ENCODE data around the gene NOL4L. TPM values are rescaled to one million over a fixed set of nuclear protein-coding genes. Genes with fewer than 3 reads are reported as not detected.

NOL4L gene
- 17.8 and 34.3 TPM in 2 replicates for total RNA-seq (2014; rRNA removed; shearing (Covaris generic))

DNA sequence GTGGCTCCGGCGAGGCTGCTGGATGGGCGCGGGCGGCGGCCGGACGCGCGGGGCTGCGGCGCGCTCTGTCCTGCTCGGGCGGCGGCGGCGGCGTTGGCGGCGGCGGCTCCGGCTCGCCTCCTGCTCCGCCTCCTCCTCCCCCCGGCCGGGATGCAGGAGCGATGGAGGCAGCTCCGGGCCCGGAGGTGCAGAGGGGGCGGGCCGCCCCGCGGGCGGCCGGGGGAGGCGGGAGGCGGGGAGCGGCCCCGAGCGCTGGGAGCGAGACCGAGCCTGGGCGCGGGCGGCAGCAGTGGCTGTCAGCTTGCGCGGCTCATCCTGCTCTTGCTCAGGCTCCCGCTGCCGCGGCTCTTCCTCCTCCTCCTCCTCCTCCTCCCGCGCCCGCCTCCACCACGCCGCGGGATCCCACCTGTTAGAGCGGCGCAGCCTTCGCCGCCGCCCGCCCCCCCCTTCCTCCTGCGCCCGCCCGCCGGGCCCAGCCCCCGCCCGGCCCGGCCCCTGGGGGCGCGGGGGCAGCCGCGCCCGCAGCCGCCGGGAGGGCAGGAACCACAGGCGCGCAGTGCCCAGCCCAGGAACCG, at the start of gene NOL4L:
NOL4L (minus strand) TSS at position 323 of the 575 bp plus-strand sequence. CDS start 443 bp downstream, outside the sequence.
- DNase-seq (ENCODE audit: low spot score): no peak

DNA sequence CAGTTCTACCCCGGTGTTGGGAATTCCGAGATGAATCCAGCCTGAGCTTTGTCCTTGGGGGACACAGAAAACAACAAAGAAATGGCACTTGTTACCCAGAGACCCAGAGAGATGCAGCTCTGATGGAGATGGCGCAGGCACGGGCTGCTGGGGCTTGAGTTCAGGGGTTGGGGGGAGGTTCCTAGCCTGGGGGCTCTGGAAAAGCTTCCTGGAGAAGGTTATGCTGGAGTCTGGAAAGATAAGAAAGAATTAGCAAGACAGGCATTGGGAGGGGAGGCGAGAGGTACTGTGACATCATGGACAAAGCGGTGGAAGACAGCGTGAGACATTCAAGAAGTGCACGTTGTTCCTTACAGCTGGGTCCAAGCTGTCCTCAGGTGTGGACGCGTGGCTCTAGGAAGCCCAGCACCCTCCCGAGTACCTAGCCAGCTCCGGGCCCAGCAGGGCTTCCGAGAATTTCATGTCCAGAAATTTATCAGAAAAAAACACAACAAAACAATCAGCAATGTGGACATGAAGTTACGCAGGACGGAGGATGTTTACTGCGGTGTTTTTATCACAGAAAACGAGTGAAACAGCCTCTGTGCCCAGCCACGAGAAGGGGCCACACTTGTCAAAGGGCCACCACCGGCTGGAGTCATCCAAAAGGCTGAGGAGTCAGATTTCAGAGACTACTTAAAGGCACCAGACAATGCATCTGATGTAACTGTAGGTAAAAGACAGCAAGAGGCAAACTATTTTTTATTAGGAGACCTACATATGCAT, 49.1 kb upstream of the NOL4L start:
- no peak for DNase-seq (ENCODE audit: low spot score)

DNA sequence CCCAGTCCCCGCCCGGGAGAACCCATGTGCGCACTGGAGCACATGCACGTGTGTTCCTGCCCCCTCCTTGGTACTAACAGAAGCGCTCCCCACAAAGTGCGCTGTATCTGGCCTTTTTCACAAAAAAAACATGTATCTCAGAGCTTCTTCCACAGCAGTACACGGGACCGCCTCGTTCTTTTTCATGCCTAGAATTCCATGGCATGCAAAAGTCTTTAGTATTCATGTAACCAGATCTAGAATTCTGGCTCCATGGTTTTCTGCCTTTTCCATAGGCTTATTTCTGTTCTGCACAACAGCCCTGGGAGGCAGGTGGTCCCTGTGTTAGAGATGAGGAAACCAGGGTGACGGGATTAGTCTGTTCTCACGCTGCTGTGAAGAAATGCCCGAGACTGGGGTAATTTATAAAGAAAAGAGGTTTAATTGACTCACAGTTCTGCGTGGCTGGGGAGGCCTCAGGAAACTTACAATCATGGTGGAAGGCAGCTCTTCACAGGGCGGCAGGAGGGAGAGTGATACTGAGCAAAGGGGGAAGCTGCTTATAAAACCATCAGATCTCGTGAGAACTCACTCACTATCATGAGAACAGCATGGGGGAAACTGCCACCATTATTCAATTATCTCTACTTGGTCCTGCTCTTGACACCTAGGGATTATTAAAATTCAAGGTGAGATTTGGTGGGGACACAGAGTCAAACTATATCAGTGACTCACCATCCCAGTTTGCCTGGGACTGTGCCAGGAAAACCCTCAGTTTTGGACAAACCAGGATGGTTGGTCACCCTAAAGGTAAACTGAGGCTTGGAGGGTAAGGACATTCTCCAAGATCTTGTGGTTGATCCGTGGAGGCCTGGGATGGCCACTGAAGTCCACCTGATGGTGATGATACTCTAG, 47.6 kb upstream of the NOL4L start:
- DNase-seq (ENCODE audit: low spot score): no peak

DNA sequence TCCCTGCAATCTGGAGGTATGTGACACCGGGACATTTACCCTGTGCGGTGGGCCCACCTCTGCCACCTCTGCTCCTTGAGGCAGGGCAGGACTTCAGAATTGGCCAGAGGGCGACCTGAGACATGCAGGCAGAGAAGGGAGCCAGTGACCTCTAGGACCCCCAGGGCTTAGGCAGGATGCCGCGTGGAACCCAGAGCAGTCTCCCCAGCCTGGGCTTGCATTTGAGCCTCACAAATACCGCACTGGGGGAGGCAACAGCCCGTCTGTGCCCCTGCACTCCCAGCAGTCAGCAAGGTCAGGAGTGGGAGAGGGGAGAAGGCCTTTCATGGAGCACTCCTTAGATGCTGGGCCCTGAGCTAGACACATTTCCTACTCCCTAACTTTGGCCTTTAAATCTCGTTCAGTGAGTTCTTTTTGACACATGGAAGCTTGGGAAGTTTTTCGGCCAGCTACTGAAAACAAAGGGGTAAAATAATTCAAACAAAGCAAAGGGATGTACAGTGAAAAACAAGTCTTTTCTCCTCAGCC, 46.9 kb upstream of the NOL4L start:
- no peak for DNase-seq (ENCODE audit: low spot score)

GRCh38 chr20:32629813-32630212, 44.7 kb upstream of the NOL4L start:
- no peak for DNase-seq (ENCODE audit: low spot score)

DNA sequence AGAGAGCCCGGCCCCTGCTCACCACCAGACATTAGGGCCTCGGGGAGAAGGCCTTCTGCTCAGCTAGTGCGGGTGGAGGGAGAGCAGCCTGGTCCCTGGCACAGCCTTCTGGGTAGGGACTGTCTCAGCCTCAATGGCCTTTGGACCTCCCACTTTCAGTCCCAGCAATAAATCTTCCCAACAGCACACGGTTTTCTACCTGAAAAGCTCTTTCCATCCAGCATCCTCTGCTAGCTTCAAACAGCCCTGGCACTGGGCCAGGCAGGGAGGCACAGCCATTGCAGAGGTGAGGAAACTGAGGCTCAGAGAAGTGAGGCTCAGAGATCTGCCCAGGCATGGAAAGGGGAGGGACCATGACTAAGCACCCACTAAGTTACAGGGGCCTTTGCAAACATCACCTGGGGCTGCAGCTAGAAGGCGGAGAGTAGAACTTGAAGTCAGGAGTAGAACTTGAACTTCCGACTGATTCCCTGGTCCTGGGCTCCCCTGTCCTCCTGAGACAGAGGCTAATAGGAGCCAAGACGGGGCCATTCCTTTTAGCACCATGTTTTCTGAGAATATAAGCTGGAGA, 43.9 kb upstream of the NOL4L start:
- no peak for DNase-seq (ENCODE audit: low spot score)

DNA sequence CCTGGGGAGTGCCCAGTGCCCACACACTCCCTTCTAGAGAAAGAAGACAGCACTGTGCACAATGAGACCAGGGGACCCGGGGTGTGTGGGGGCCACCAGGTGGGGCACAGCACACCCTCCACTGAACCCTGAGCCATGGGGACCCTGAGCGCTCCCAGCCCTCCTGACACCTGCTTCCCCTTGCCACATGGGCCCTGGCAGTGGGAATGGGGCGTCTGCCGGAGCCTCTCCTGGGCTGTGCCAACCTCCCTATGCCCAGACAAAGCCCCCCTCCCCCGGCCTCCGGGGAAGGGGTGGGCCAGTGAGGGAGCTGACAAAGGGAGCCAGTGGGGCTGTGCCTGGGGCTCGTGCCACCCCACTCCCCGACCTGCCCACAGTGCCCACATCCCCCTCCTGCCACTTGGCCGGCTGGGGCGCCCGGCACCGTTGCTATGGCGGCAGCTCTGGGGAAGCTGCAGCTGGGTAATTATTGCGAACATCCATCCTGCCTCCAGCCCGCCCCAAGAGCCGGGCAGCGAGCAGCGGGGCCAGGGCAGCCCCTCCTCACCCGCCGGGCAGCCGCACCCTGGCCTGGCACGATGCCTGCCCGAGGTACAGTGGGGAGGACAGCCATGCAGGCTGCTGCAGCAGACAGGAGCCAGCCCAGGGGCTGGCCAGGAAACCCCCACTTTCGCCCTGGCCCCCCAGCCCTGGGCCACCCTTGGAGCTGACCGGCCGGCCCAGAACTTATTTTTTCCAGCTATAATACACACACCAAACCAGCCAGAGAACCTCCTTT, 41.9 kb upstream of the NOL4L start:
- peak; percentile 53 for DNase-seq (ENCODE audit: low spot score)

GRCh38 chr20:32626407-32626806, 41.3 kb upstream of the NOL4L start:
- no peak for DNase-seq (ENCODE audit: low spot score)

DNA sequence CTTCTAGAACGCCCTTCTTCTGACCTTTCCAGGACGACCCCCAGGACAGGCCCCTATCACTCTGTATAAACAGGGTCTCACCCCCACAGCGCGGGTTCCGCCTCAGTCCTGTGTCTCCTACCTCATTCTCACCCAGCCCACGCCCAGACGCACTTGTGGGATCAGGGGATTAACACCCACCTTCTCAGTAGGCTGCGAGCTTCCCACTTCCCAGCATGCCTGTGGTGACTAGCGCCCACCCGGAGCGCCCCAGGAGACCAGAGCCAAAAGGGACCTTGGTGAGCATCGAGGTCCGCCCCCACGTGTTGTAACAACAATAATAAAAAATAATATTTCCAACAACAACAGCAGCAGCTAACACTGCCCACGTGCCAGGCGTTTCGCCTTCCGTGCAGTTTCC, 40.9 kb upstream of the NOL4L start:
- no peak for DNase-seq (ENCODE audit: low spot score)

DNA sequence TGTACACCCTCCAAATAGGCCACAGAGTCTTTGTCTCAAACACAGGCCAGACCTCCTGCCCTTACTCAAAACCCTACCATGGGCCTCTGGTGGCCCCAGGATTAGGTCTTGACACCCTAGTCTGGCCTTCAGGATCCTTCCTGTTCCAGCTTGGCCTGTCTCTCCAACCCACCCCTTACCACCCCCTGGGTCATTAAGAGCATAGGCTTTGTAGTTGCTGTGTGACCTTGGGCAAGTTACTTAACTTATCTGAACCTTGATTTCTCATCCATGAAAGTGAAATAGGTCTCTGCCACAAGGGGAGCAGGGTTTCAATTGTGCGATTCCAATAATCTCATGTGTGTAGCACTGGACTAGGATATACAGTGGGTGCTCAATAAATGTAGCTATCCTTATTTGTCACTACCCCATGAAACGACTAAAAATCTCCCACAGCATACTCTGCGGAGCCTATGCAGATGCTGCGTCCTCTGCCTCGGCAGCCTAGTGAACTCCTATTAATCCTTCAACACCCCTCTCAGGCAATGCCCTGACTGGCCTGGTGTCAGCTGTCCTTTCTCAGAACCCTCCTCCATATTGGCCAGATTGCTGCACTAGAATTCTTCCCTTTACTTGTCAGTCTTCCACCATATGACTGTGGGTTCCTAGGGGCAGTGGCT, 39.7 kb upstream of the NOL4L start:
- DNase-seq (ENCODE audit: low spot score): no peak

- DNase-seq (ENCODE audit: low spot score): no peak
Observed at GRCh38 chr20:32623667-32624157, 38.6 kb upstream of the NOL4L start.

GRCh38 chr20:32622585-32623468, 37.7 kb upstream of the NOL4L start:
- DNase-seq (ENCODE audit: low spot score): peak; percentile 29

- no peak for DNase-seq (ENCODE audit: low spot score)
Observed at GRCh38 chr20:32621891-32622584, 36.9 kb upstream of the NOL4L start.

DNA sequence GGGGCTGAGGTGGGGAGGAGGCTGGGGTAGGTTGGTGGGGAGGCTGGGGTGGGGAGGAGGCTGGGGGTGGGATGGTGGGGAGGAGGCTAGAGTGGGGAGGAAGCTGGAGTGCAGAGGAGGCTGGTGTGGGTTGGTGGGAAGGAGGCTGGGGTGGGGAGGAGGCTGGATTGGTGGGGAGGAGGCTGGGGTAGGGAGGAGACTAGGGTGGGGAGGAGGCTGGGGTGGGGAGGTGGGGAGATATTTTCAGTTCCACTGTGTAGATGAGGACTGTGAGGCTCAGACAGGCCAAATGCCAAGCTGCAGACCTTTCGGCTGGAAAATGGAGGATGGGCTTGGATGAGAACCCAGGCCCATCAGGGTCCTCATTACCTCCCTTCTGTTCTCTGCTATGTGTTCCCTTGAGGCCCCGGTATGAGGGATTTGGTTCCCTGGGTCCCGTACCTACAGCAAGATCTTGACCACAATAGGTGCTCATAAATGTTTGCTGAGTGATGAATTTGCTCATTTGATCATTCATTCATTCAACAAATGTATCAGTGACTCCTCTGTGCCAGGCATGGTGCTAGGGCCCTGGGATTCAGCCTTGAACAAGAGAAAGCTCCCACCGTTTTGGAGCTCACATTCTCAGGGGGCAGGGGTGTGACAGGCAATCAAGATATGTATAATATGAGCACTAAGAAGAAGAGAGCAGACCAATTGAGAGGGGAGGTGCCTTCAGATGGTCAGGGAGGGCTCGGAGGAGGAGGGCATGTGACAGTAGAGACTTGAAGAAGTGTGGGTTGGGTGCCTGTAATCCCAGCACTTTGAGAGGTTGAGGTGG, 36.1 kb upstream of the NOL4L start:
- DNase-seq (ENCODE audit: low spot score): no peak

GRCh38 chr20:32619586-32619985, 34.5 kb upstream of the NOL4L start:
- DNase-seq (ENCODE audit: low spot score): no peak

DNA sequence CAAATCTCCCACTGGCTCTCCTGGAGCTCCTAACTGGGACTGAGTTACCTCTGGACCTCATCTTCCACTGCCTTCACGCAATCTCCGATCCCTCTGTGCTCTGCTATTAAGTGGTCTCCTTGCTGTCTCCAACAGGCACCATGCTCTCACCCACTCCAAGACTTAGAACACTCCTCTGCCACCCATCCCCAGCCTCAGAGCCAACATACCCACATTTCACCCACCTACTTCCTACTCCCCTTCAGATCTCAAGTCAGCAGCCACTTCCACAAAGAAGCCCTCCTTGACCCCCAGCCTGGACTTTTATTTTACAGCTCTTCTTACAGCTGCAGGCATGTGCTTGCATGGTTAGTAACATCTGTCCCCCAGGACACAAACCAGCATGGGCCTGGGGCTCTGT, 29.6 kb upstream of the NOL4L start:
- DNase-seq (ENCODE audit: low spot score): no peak

GRCh38 chr20:32614303-32614702, 29.2 kb upstream of the NOL4L start:
- no peak for DNase-seq (ENCODE audit: low spot score)
